22Rv1 (cell line): ENCODE measurements around the gene CDC23.

ENCODE experiments used
- H3K27ac ChIP-seq: fragments of 450-650 bp; 2 replicates; pipeline ENCODE4 v1.5.1; 2017
- CTCF ChIP-seq: fragments of 450-650 bp; IDR thresholded peaks from 2 replicates; pipeline ENCODE4 v1.5.1; 2017; ENCODE audit warnings: mild to moderate bottlenecking
- ZFX ChIP-seq: fragments of 450-650 bp; IDR thresholded peaks from 2 replicates; pipeline ENCODE4 v1.6.1; 2017; ENCODE audit warnings: antibody characterized with exemption, borderline replicate concordance

Gene CDC23

GRCh38 chr5:138179277-138179857 lies 33.8 kb downstream of the CDC23 start:
- peak overlapping the region; percentile 89 for H3K27ac ChIP-seq
- TF ChIP-seq ZFX: no peak
- no peak for TF ChIP-seq CTCF

GRCh38 chr5:138178516-138179276 lies 34.4 kb downstream of the CDC23 start, which contains the start of the genes BRD8 and KIF20A:
Gene BRD8 (minus strand): TSS chr5:138178630. CDS start chr5:138178614, 16 bp downstream.
Gene KIF20A (plus strand): TSS chr5:138179112. CDS start chr5:138179681, 569 bp downstream.
- TF ChIP-seq ZFX (no peak), CTCF (no peak)
- peak within 1 kb of the TSS; percentile 89 for H3K27ac ChIP-seq

GRCh38 chr5:138177941-138178515 lies 35.1 kb downstream of the CDC23 start:
- TF ChIP-seq ZFX: no peak
- peak overlapping the region; percentile 89 for H3K27ac ChIP-seq

GRCh38 chr5:138170299-138170698 lies 42.8 kb downstream of the CDC23 start:
- H3K27ac ChIP-seq: no peak overlapping the region
- TF ChIP-seq ZFX: no peak
- TF ChIP-seq CTCF: no peak

- no peak overlapping the region for H3K27ac ChIP-seq
- TF ChIP-seq ZFX: no peak
- no peak for TF ChIP-seq CTCF
These were observed 44.0 kb downstream of the CDC23 start for GRCh38 chr5:138169124-138169523.

- no peak overlapping the region for H3K27ac ChIP-seq
- TF ChIP-seq ZFX (no peak), CTCF (no peak)
These were observed 49.4 kb downstream of the CDC23 start for GRCh38 chr5:138163721-138164120.

GRCh38 chr5:138160706-138161105 lies 52.4 kb downstream of the CDC23 start:
- TF ChIP-seq ZFX: no peak
- TF ChIP-seq CTCF: no peak
- H3K27ac ChIP-seq: no peak overlapping the region
